Pancreas (tissue), 10 donors: ENCODE measurements around the gene SPTBN1. TPM values are rescaled to one million over a fixed set of nuclear protein-coding genes. Genes with fewer than 3 reads are reported as not detected.

Experiments
- ATAC-seq, 4 donors: fragments of 200-7000 bp; cut with Tn5 transposase; one replicate each; pipeline versions ENCODE4 v1.8.0 to v1.9.1; 2020; ENCODE audit warnings: mild to moderate bottlenecking in 4 of 4, moderate library complexity in 4 of 4
- DNase-seq, 6 donors: peaks; one replicate each; pipeline ENCODE4 v3.0.0-alpha.2; 2020
- FAIRE-seq: peaks from 2 replicates; lab custom pipeline; 2012; peaks lifted over from hg19 to GRCh38; lab: Jason Lieb, UNC
- H3K27ac ChIP-seq, 4 donors: fragments of 200-600 bp; sonication (generic); 1 replicate in 3 of 4; 2 replicates in 1 of 4; pipeline versions ENCODE4 v1.5.0 to v1.8.0; 2020
- H3K27me3 ChIP-seq, 4 donors: fragments of 200-600 bp; one replicate each; pipeline ENCODE4 v1.8.0; 2021
- H3K36me3 ChIP-seq, 3 donors: fragments of 200-600 bp; sonication (generic) in 1 of 3; one replicate each; pipeline versions ENCODE4 v1.5.0 to v1.8.0; 2020 to 2021
- H3K4me1 ChIP-seq, 3 donors: fragments of 200-600 bp; one replicate each; pipeline ENCODE4 v1.8.0; 2021
- H3K4me3 ChIP-seq, 4 donors: fragments of 200-600 bp; sonication (generic) in 2 of 4; one replicate each; pipeline versions ENCODE4 v1.5.0 to v1.8.0; 2020 to 2021
- H3K9me3 ChIP-seq, 4 donors: fragments of 200-600 bp; one replicate each; pipeline ENCODE4 v1.8.0; 2021
- CTCF ChIP-seq, 4 donors: fragments of 200-600 bp; sonication (generic) in 3 of 4; IDR thresholded peaks; one replicate each; pipeline versions ENCODE4 v1.5.0 to v1.8.0; 2021; ENCODE audit warnings: antibody characterized with exemption in 4 of 4
- WGBS, 2 donors: extraction: QIAGEN DNeasy Blood & Tissue Kit; methylation state at CpG; one replicate each; pipeline ENCODE4 v1.1.7; 2013; 5-methylcytosine and 5-hydroxymethylcytosine counted together
- intact Hi-C, 3 donors: fragments of 100-400 bp; cut with DNase I; formaldehyde crosslinking; loops; one replicate each; pipeline versions ENCODE4 v1.11.1 to v1.14.2; 2022
- polyA plus RNA-seq, 2 donors: library from polyadenylated mRNA; stranded (reverse); fragments of 200-250 nt; gene quantifications; one replicate each; pipeline ENCODE4 v1.2.3, GENCODE V29; 2013
- total RNA-seq, 6 donors: library from RNA; stranded (reverse); fragmentation: NEBNext Ultra II Directional in 4 of 6; extraction: Animal tissue kit (Norgen Biotek cat#: 25700) in 4 of 6; gene quantifications; one replicate each; pipeline versions ENCODE4 v1.2.1 to v1.2.4, GENCODE V29; 2021 to 2023
- donor health status: healthy with polysubstance abuse.
- donor health status: DM: no; HTN: no; CAD: no; lungs with moderate emphysema.
- donor health status: DM: no; HTN: no; CAD: no.
- donor health status: control.
- donor health status: control.
- donor health status: Bipolar disorder and iron deficiency.
- donor health status: DM: yes; HTN: yes; CAD: no.
- donor health status: DM: no; HTN: no; CAD: no.
- donor health status: DM: no; HTN: no; CAD: no.
- donor health status: DM: yes; HTN: yes; CAD: no.

The SPTBN1 gene
- total and polyA plus RNA-seq, 8 donors = 43.8 to 192 (median 84.4) TPM

- H3K27ac ChIP-seq = peak overlapping the region in 3 of 4 donors; percentile 31 to 74 (median 34)
- no peak for TF ChIP-seq CTCF (IDR thresholded peaks at IDR 0.05)
- FAIRE-seq (no peak), ATAC-seq (peak; percentile 55 to 79 (median 67)), DNase-seq (peak in 1 of 6 donors; percentile 38)
- H3K27me3 ChIP-seq = no peaks in the 10 kb centered on the region
- H3K9me3 ChIP-seq = no peaks in the 10 kb centered on the region
- 16 to 18% methylated on average over 5 of the region's 5 CpGs for WGBS, 2 donors
- peaks cover 4 to 54% (median 9%) of the 10 kb centered on the region in 3 donors for H3K36me3 ChIP-seq
- H3K4me1 ChIP-seq = peaks cover 14 to 37% (median 33%) of the 10 kb centered on the region in 3 donors
- H3K4me3 ChIP-seq = no peak overlapping the region
- intact Hi-C loops = no loop called here
Measured at GRCh38 chr2:54618646-54619565, 162.8 kb downstream of the SPTBN1 start.

- Histone ChIP-seq H3K4me3 (no peak overlapping the region), H3K36me3 (peaks cover 4 to 63% (median 10%) of the 10 kb centered on the region in 3 donors), H3K27me3 (no peaks in the 10 kb centered on the region), H3K9me3 (no peaks in the 10 kb centered on the region), H3K4me1 (peaks cover 14 to 32% (median 30%) of the 10 kb centered on the region in 3 donors), H3K27ac (peak overlapping the region in 3 of 4 donors; percentile 13 to 74 (median 34))
- no peak for FAIRE-seq
- intact Hi-C loops = no loop called here
- WGBS, 2 donors = 68 to 70% methylated on average over 9 of the region's 9 CpGs
- peak in 2 of 4 donors; percentile 35 to 45 for ATAC-seq
- no peak for DNase-seq
- no peak for TF ChIP-seq CTCF (IDR thresholded peaks at IDR 0.05)
Measured at GRCh38 chr2:54619660-54620231, 163.6 kb downstream of the SPTBN1 start.

- TF ChIP-seq CTCF (IDR thresholded peaks at IDR 0.05) = no peak
- WGBS, 2 donors = 93 to 96% methylated on average over 5 of the region's 5 CpGs
- Histone ChIP-seq H3K27ac (no peak overlapping the region), H3K4me1 (peaks cover 14 to 32% (median 30%) of the 10 kb centered on the region in 3 donors), H3K9me3 (no peaks in the 10 kb centered on the region), H3K27me3 (no peaks in the 10 kb centered on the region), H3K4me3 (no peak overlapping the region), H3K36me3 (peaks cover 4 to 75% (median 16%) of the 10 kb centered on the region in 3 donors)
- FAIRE-seq = no peak
- DNase-seq = no peak
- intact Hi-C loops = no loop called here
- ATAC-seq = no peak
Measured at GRCh38 chr2:54620948-54621347, 164.8 kb downstream of the SPTBN1 start.

GRCh38 chr2:54624591-54625071 lies 168.5 kb downstream of the SPTBN1 start:
- DNase-seq = no peak
- WGBS, 2 donors = 73 to 74% methylated on average over 12 of the region's 12 CpGs
- no peaks in the 10 kb centered on the region for H3K9me3 ChIP-seq
- H3K27me3 ChIP-seq = no peaks in the 10 kb centered on the region
- FAIRE-seq = no peak
- H3K36me3 ChIP-seq = peaks cover 6 to 92% (median 48%) of the 10 kb centered on the region in 3 donors
- peaks cover 7 to 9% (median 8%) of the 10 kb centered on the region in 3 donors for H3K4me1 ChIP-seq
- peak overlapping the region in 2 of 4 donors; percentile 36 to 53 for H3K27ac ChIP-seq
- TF ChIP-seq CTCF (IDR thresholded peaks at IDR 0.05) = no peak
- no peak overlapping the region for H3K4me3 ChIP-seq
- peak in 1 of 4 donors; percentile 7 for ATAC-seq
- intact Hi-C loops = no loop called here
